MM.1S (cell line): ENCODE measurements around the gene GABARAPL1.

Source experiments
- DNase-seq: peaks from one replicate; pipeline ENCODE4 v3.0.0-alpha.2; 2015
- H2AFZ ChIP-seq: fragments of 300-600 bp; sonication (generic); 2 replicates; pipeline ENCODE4 v1.6.0; 2016; ENCODE audit warnings: antibody characterized with exemption, low read length
- H3F3A ChIP-seq: fragments of 300-600 bp; sonication (generic); 2 replicates; pipeline ENCODE4 v1.6.1; 2016; ENCODE audit warnings: mild to moderate bottlenecking, antibody characterized with exemption, low read length, moderate library complexity, mixed read lengths; ENCODE audit not compliant: insufficient read depth
- H3K27ac ChIP-seq: fragments of 300-600 bp; sonication (generic); 2 replicates; pipeline ENCODE4 v1.5.1; 2016; ENCODE audit warnings: mild to moderate bottlenecking, low read length
- H3K27me3 ChIP-seq: fragments of 300-600 bp; sonication (generic); replicated peaks from 2 replicates; pipeline ENCODE4 v1.6.0; 2016; ENCODE audit warnings: low read length; ENCODE audit not compliant: insufficient read depth
- H3K36me3 ChIP-seq: fragments of 300-600 bp; sonication (generic); replicated peaks from 2 replicates; pipeline ENCODE4 v1.6.1; 2016; ENCODE audit warnings: mild to moderate bottlenecking, low read length, mixed read lengths; ENCODE audit not compliant: insufficient read depth
- H3K4me1 ChIP-seq: fragments of 300-600 bp; sonication (generic); 2 replicates; pipeline ENCODE4 v1.6.1; 2016; ENCODE audit warnings: low read length, mixed read lengths
- H3K4me2 ChIP-seq: fragments of 300-600 bp; sonication (generic); 2 replicates; pipeline ENCODE4 v1.6.0; 2016; ENCODE audit warnings: low read depth, low read length
- H3K4me3 ChIP-seq: fragments of 300-600 bp; sonication (generic); 2 replicates; pipeline ENCODE4 v1.5.1; 2016; ENCODE audit warnings: low read length, mixed read lengths
- H3K79me2 ChIP-seq: fragments of 300-600 bp; sonication (generic); 2 replicates; pipeline ENCODE4 v1.6.1; 2016; ENCODE audit warnings: mixed run types, low read length, mixed read lengths
- H3K9ac ChIP-seq: fragments of 300-600 bp; sonication (generic); 2 replicates; pipeline ENCODE4 v1.6.1; 2016; ENCODE audit warnings: low read length, mixed read lengths
- H3K9me2 ChIP-seq: fragments of 300-600 bp; sonication (generic); replicated peaks from 2 replicates; pipeline ENCODE4 v1.6.1; 2016; ENCODE audit warnings: mild to moderate bottlenecking, low read length, mixed read lengths; ENCODE audit not compliant: insufficient read depth
- H3K9me3 ChIP-seq: fragments of 300-600 bp; sonication (generic); replicated peaks from 2 replicates; pipeline ENCODE4 v1.6.1; 2016; ENCODE audit warnings: mild to moderate bottlenecking, low read length, mixed read lengths; ENCODE audit not compliant: insufficient read depth
- H4K20me1 ChIP-seq: fragments of 300-600 bp; sonication (generic); 2 replicates; pipeline ENCODE4 v1.6.1; 2016; ENCODE audit warnings: mild to moderate bottlenecking, low read length, moderate library complexity, mixed read lengths; ENCODE audit not compliant: insufficient read depth
- EZH2 ChIP-seq: fragments of 300-600 bp; sonication (generic); optimal IDR thresholded peaks from 2 replicates; pipeline ENCODE3; 2017; ENCODE audit warnings: low read depth, mild to moderate bottlenecking, antibody characterized with exemption, low read length, mixed read lengths
- EZH2phosphoT487 ChIP-seq: fragments of 300-600 bp; sonication (generic); IDR thresholded peaks from 2 replicates; pipeline ENCODE4 v1.6.1; 2018; ENCODE audit warnings: antibody characterized with exemption, low read length
- TF ChIP-seq, protein P1 (sequence below): fragments of 300-600 bp; sonication (generic); IDR thresholded peaks from 2 replicates; pipeline ENCODE4 v1.5.1; 2016; ENCODE audit warnings: antibody characterized with exemption, low read length, mixed read lengths

The GABARAPL1 gene

DNA sequence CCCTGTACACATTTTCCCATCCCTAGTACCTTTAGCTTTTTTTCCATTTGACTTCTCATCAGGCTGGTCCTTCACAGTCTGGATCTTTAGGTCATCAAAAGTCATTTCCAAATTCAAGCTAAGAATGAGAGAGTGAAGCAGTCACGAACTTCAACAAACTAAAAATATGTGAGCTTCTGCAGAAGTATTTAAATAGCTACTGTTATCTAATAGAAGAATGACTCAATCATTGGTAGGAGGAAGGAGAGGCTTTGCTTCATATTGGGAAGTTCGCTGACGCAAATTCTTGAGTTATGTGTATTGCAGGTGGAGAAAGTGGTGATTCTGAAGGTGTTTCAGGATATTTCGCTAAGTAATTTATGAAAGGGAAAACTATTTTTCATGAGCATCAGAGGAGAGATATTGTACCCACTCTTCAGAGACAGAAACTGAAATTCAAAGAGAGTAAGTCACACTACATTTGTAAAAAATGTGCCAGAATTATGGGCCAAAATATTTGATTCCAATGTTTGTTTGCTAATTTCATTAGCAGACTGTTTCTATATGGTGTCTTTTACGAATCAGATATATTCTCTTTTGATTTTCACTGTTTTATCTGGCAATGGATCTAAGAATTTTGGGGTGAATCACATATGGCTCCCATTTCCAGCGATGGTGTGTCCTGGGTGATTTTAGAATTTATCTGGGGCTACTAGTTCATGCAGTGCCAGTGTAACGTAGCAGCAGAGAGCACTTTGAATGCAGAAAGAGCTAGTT, 40.5 kb upstream of the GABARAPL1 start, which contains the start of gene OLR1:
Gene OLR1 (minus strand): TSS at position 160 of the 756 bp plus-strand sequence. CDS start 55 bp downstream, at position 105.
- DNase-seq: no peak
- no peak within 1 kb of the TSS for H2AFZ ChIP-seq

DNA sequence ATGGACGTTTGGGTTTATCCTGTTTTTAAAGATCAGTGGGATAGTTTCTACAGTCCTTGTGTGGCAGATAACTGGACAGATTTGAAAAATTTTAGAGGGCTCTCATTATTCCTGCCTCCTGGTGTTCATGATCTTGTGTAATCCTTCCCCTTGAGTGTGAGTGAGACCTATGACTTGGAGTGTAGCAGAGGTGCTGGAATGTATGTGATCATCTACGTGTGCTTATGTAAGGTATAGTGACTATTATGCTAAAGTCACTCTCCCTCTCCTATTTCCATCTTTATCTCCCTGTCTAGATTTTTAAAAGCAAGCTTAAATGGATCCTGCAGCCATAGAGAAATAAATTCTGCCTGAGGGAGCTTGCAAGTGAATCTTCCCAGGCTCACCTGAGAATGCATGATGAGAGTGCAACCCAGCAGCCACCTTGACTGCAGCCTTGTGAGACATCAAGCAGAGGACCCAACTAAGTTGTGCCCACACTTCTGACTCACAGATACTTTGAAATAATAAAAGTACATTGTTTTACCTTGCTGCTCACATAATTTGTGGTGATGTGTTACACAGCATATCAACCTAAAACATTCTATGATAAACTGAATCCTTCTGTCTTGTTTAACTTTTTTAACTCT, 37.6 kb upstream of the GABARAPL1 start:
- no peaks in the 10 kb centered on the region for H4K20me1 ChIP-seq

More for the DNA sequence above, 40.5 kb upstream of the GABARAPL1 start, which contains the start of gene OLR1:
- Histone ChIP-seq H3F3A (no peaks in the 10 kb centered on the region), H3K9me3 (no peaks in the 10 kb centered on the region), H3K27ac (no peak within 1 kb of the TSS), H3K4me1 (no peaks in the 10 kb centered on the region), H3K27me3 (no peaks in the 10 kb centered on the region), H3K36me3 (no peaks in the 10 kb centered on the region), H3K4me2 (no peak within 1 kb of the TSS), H3K9me2 (no peaks in the 10 kb centered on the region), H3K9ac (no peak within 1 kb of the TSS), H3K79me2 (no peaks in the 10 kb centered on the region), H4K20me1 (no peaks in the 10 kb centered on the region), H3K4me3 (no peak within 1 kb of the TSS)
- TF ChIP-seq EZH2: no peak

DNA sequence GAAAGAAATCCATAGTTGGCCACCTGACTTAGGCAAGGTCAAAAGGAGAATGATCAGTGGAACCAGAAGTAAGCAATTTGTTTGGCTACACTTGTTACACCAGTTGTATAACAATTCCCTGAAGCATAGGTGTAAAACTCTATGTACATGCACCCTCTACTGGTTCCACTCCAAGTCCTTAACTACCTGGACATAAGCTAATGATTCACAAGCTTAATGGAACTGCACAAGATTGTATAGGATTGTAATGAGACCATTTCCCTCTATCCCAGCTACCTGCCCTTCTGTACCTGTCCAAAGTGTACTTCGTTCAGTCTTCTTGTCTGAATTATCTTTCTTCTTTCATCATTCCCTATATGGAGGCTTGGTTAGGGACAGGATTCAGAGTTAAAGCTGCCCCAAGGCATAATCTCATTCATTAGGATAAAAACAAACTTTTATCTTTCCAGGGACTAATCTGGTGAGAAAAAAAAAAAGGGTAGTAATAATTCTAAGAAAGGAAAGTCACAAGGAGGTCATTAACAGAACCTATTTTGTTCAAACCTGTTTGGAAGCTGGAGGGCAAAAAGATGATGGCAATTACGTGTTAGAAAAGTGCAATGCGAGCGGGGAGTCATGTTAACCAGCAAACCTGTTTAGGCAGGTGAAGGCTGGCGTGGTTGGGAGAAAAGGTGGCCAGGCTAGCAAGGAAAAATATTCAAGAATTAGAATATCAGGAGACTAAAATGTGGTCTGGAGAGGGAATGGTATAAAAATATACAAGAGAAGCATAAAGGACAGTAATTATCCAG, 36.6 kb upstream of the GABARAPL1 start:
- Histone ChIP-seq H3K9me3 (no peaks in the 10 kb centered on the region), H3K4me2 (no peak overlapping the region), H3K27me3 (no peaks in the 10 kb centered on the region), H3F3A (no peaks in the 10 kb centered on the region), H3K79me2 (no peaks in the 10 kb centered on the region), H3K9ac (no peak overlapping the region), H3K4me3 (no peak overlapping the region), H2AFZ (no peak overlapping the region), H3K27ac (no peak overlapping the region), H3K4me1 (no peaks in the 10 kb centered on the region), H4K20me1 (no peaks in the 10 kb centered on the region), H3K36me3 (no peaks in the 10 kb centered on the region), H3K9me2 (no peaks in the 10 kb centered on the region)
- no peak for DNase-seq
- TF ChIP-seq, protein P1, sequence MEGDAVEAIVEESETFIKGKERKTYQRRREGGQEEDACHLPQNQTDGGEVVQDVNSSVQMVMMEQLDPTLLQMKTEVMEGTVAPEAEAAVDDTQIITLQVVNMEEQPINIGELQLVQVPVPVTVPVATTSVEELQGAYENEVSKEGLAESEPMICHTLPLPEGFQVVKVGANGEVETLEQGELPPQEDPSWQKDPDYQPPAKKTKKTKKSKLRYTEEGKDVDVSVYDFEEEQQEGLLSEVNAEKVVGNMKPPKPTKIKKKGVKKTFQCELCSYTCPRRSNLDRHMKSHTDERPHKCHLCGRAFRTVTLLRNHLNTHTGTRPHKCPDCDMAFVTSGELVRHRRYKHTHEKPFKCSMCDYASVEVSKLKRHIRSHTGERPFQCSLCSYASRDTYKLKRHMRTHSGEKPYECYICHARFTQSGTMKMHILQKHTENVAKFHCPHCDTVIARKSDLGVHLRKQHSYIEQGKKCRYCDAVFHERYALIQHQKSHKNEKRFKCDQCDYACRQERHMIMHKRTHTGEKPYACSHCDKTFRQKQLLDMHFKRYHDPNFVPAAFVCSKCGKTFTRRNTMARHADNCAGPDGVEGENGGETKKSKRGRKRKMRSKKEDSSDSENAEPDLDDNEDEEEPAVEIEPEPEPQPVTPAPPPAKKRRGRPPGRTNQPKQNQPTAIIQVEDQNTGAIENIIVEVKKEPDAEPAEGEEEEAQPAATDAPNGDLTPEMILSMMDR: no peak
- TF ChIP-seq EZH2phosphoT487 (no peak), EZH2 (no peak)

More for the DNA sequence above, 37.6 kb upstream of the GABARAPL1 start:
- Histone ChIP-seq H3K4me2 (no peak overlapping the region), H3K4me3 (no peak overlapping the region), H3K36me3 (no peaks in the 10 kb centered on the region), H3F3A (no peaks in the 10 kb centered on the region), H3K27ac (no peak overlapping the region), H2AFZ (no peak overlapping the region), H3K9ac (no peak overlapping the region), H3K9me3 (no peaks in the 10 kb centered on the region), H3K9me2 (no peaks in the 10 kb centered on the region), H3K27me3 (no peaks in the 10 kb centered on the region), H3K79me2 (no peaks in the 10 kb centered on the region), H3K4me1 (no peaks in the 10 kb centered on the region)
- TF ChIP-seq, protein P1: no peak
- DNase-seq: no peak
